Activated T-cell treated with anti-CD3 and anti-CD28 coated beads, Interleukin-2, amount 50 U/mL, for 24 hours (primary cell): ENCODE results near the gene AEBP1.

ENCODE experiments used
- DNase-seq: peaks from one replicate; pipeline ENCODE4 v3.0.0-alpha.2; 2020
- H3K27ac Mint-ChIP-seq: 2 replicates; pipeline ENCODE4 v1.8.0; 2020; ENCODE audit warnings: mild to moderate bottlenecking, mixed read lengths
- H3K27me3 Mint-ChIP-seq: 2 replicates; pipeline ENCODE4 v1.8.0; 2020; ENCODE audit warnings: mixed read lengths
- H3K36me3 Mint-ChIP-seq: 2 replicates; pipeline ENCODE4 v1.8.0; 2020; ENCODE audit warnings: low read depth, mixed read lengths
- H3K4me1 Mint-ChIP-seq: 2 replicates; pipeline ENCODE4 v1.8.0; 2020; ENCODE audit warnings: low read depth, mixed read lengths
- H3K4me3 Mint-ChIP-seq: 2 replicates; pipeline ENCODE4 v1.8.0; 2020; ENCODE audit warnings: mild to moderate bottlenecking, moderate library complexity, mixed read lengths
- H3K9me3 Mint-ChIP-seq: 2 replicates; pipeline ENCODE4 v1.8.0; 2020; ENCODE audit warnings: mixed read lengths

AEBP1 gene

GRCh38 chr7:44063894-44064651 lies 40.1 kb upstream of the AEBP1 start:
- Mint-ChIP-seq H3K27ac (no peak overlapping the region), H3K36me3 (peaks cover 36% of the 10 kb centered on the region), H3K9me3 (no peaks in the 10 kb centered on the region), H3K4me1 (peaks cover 35% of the 10 kb centered on the region), H3K27me3 (no peaks in the 10 kb centered on the region), H3K4me3 (no peak overlapping the region)
- peak; percentile 46 for DNase-seq

GRCh38 chr7:44064791-44065430 lies 39.2 kb upstream of the AEBP1 start:
- Mint-ChIP-seq H3K4me1 (peaks cover 36% of the 10 kb centered on the region), H3K27ac (peak overlapping the region; percentile 71), H3K9me3 (no peaks in the 10 kb centered on the region), H3K36me3 (peaks cover 28% of the 10 kb centered on the region), H3K27me3 (no peaks in the 10 kb centered on the region), H3K4me3 (no peak overlapping the region)
- peak; percentile 57 for DNase-seq

- peaks cover 36% of the 10 kb centered on the region for H3K4me1 Mint-ChIP-seq
- peak; percentile 62 for DNase-seq
- no peak within 1 kb of the TSS for H3K4me3 Mint-ChIP-seq
- H3K36me3 Mint-ChIP-seq: peaks cover 21% of the 10 kb centered on the region
- peak within 1 kb of the TSS; percentile 71 for H3K27ac Mint-ChIP-seq
- H3K9me3 Mint-ChIP-seq: no peaks in the 10 kb centered on the region
- no peaks in the 10 kb centered on the region for H3K27me3 Mint-ChIP-seq
Observed at GRCh38 chr7:44065431-44066110, 38.6 kb upstream of the AEBP1 start, which contains the start of gene PGAM2. Gene PGAM2 (minus strand): TSS chr7:44065567. CDS start chr7:44065529, 38 bp downstream.

- peaks cover 36% of the 10 kb centered on the region for H3K4me1 Mint-ChIP-seq
- peak overlapping the region; percentile 71 for H3K27ac Mint-ChIP-seq
- no peak overlapping the region for H3K4me3 Mint-ChIP-seq
- H3K36me3 Mint-ChIP-seq: peaks cover 16% of the 10 kb centered on the region
- no peaks in the 10 kb centered on the region for H3K27me3 Mint-ChIP-seq
- DNase-seq: no peak
- no peaks in the 10 kb centered on the region for H3K9me3 Mint-ChIP-seq
Observed at GRCh38 chr7:44066111-44066460, 38.1 kb upstream of the AEBP1 start.

GRCh38 chr7:44066494-44067063 lies 37.6 kb upstream of the AEBP1 start:
- peaks cover 39% of the 10 kb centered on the region for H3K4me1 Mint-ChIP-seq
- peaks cover 15% of the 10 kb centered on the region for H3K36me3 Mint-ChIP-seq
- no peaks in the 10 kb centered on the region for H3K9me3 Mint-ChIP-seq
- peak; percentile 54 for DNase-seq
- H3K4me3 Mint-ChIP-seq: no peak overlapping the region
- H3K27ac Mint-ChIP-seq: peak overlapping the region; percentile 73
- H3K27me3 Mint-ChIP-seq: no peaks in the 10 kb centered on the region

- H3K4me3 Mint-ChIP-seq: no peak overlapping the region
Observed at GRCh38 chr7:44067064-44067951, 36.8 kb upstream of the AEBP1 start.

GRCh38 chr7:44068054-44068453 lies 36.1 kb upstream of the AEBP1 start:
- Mint-ChIP-seq H3K4me1 (peaks cover 47% of the 10 kb centered on the region), H3K27ac (peak overlapping the region; percentile 27), H3K27me3 (no peaks in the 10 kb centered on the region), H3K4me3 (no peak overlapping the region), H3K9me3 (no peaks in the 10 kb centered on the region), H3K36me3 (peaks cover 22% of the 10 kb centered on the region)
- DNase-seq: no peak

More at GRCh38 chr7:44067064-44067951, 36.8 kb upstream of the AEBP1 start:
- Mint-ChIP-seq H3K27me3 (no peaks in the 10 kb centered on the region), H3K4me1 (peaks cover 42% of the 10 kb centered on the region), H3K36me3 (peaks cover 17% of the 10 kb centered on the region), H3K9me3 (no peaks in the 10 kb centered on the region), H3K27ac (peak overlapping the region; percentile 73)
- no peak for DNase-seq

GRCh38 chr7:44071726-44072363 lies 32.3 kb upstream of the AEBP1 start:
- no peak for DNase-seq
- Mint-ChIP-seq H3K27ac (peak overlapping the region; percentile 67), H3K27me3 (no peaks in the 10 kb centered on the region), H3K9me3 (no peaks in the 10 kb centered on the region), H3K4me1 (peaks cover 39% of the 10 kb centered on the region), H3K36me3 (peaks cover 57% of the 10 kb centered on the region), H3K4me3 (no peak overlapping the region)

GRCh38 chr7:44072364-44073231 lies 31.5 kb upstream of the AEBP1 start:
- Mint-ChIP-seq H3K27ac (peak overlapping the region; percentile 60), H3K27me3 (no peaks in the 10 kb centered on the region), H3K36me3 (peaks cover 64% of the 10 kb centered on the region), H3K4me1 (peaks cover 40% of the 10 kb centered on the region), H3K9me3 (no peaks in the 10 kb centered on the region), H3K4me3 (no peak overlapping the region)
- DNase-seq: peak; percentile 50

- Mint-ChIP-seq H3K36me3 (peaks cover 76% of the 10 kb centered on the region), H3K4me1 (peaks cover 39% of the 10 kb centered on the region), H3K27me3 (no peaks in the 10 kb centered on the region), H3K27ac (peak overlapping the region; percentile 80), H3K9me3 (no peaks in the 10 kb centered on the region), H3K4me3 (peak overlapping the region; percentile 44)
- DNase-seq: peak; percentile 71
Observed at GRCh38 chr7:44073664-44074348, 30.3 kb upstream of the AEBP1 start.

GRCh38 chr7:44074349-44074695 lies 29.8 kb upstream of the AEBP1 start:
- no peaks in the 10 kb centered on the region for H3K9me3 Mint-ChIP-seq
- no peak for DNase-seq
- H3K4me3 Mint-ChIP-seq: no peak overlapping the region
- H3K36me3 Mint-ChIP-seq: peaks cover 82% of the 10 kb centered on the region
- peak overlapping the region; percentile 80 for H3K27ac Mint-ChIP-seq
- H3K4me1 Mint-ChIP-seq: peaks cover 40% of the 10 kb centered on the region
- no peaks in the 10 kb centered on the region for H3K27me3 Mint-ChIP-seq

- Mint-ChIP-seq H3K27ac (peak overlapping the region; percentile 77), H3K9me3 (no peaks in the 10 kb centered on the region), H3K4me1 (peaks cover 52% of the 10 kb centered on the region), H3K27me3 (no peaks in the 10 kb centered on the region), H3K36me3 (peaks cover 93% of the 10 kb centered on the region), H3K4me3 (no peak overlapping the region)
- DNase-seq: no peak
Observed at GRCh38 chr7:44075296-44076075, 28.7 kb upstream of the AEBP1 start.
